H1 (cell line): ENCODE measurements around the gene NR1D2. TPM values are rescaled to one million over a fixed set of nuclear protein-coding genes. Genes with fewer than 3 reads are reported as not detected.

Experiments
- CTCF ChIA-PET: fragments of 300-600 bp; sonication (Branson Sonifier 250); formaldehyde crosslinking; loops from one replicate; lab custom pipeline; 2021; ENCODE audit not compliant: partially characterized antibody; lab: Charles Lee
- POLR2A ChIA-PET: fragments of 300-600 bp; sonication (Branson Sonifier 250); formaldehyde crosslinking; loops from one replicate; lab custom pipeline; 2021; ENCODE audit warnings: inconsistent platforms; ENCODE audit not compliant: partially characterized antibody; lab: Charles Lee
- DNase-seq, 2 experiments: peaks; one replicate each; pipeline versions ENCODE4 v3.0.0 to v3.0.0-alpha.2; 2010 to 2022; ENCODE audit warnings: low spot score in 2 of 2, low read depth in 1 of 2, mixed read lengths in 1 of 2
- FAIRE-seq: peaks from 2 replicates; lab custom pipeline; 2011; peaks lifted over from hg19 to GRCh38; lab: Jason Lieb, UNC
- H2AFZ ChIP-seq: 2 replicates; pipeline ENCODE4 v1.8.1; 2012; ENCODE audit warnings: low read length, inconsistent platforms
- H2AK5ac ChIP-seq: 2 replicates; pipeline ENCODE4 v1.6.1; 2013; ENCODE audit warnings: low read depth, low read length
- H2BK120ac ChIP-seq: replicated peaks from 2 replicates; pipeline ENCODE3; 2013; ENCODE audit warnings: low read depth, low read length, inconsistent platforms
- H2BK12ac ChIP-seq: 2 replicates; pipeline ENCODE4 v1.6.1; 2013; ENCODE audit warnings: low read depth, low read length
- H2BK15ac ChIP-seq: 2 replicates; pipeline ENCODE4 v1.6.1; 2013; ENCODE audit warnings: low read length
- H2BK20ac ChIP-seq: 2 replicates; pipeline ENCODE4 v1.6.1; 2013; ENCODE audit warnings: low read length
- H2BK5ac ChIP-seq: 2 replicates; pipeline ENCODE4 v1.6.1; 2013; ENCODE audit warnings: low read depth, low read length
- H3K14ac ChIP-seq: 2 replicates; pipeline ENCODE4 v1.6.1; 2013; ENCODE audit warnings: inconsistent platforms; ENCODE audit not compliant: insufficient read length
- H3K18ac ChIP-seq: 2 replicates; pipeline ENCODE4 v1.6.1; 2013; ENCODE audit warnings: low read length; ENCODE audit errors: extremely low read depth
- H3K23ac ChIP-seq: 2 replicates; pipeline ENCODE4 v1.6.1; 2013; ENCODE audit warnings: inconsistent platforms; ENCODE audit not compliant: insufficient read length
- H3K23me2 ChIP-seq: 2 replicates; pipeline ENCODE4 v1.6.1; 2013; ENCODE audit warnings: low read depth, low read length
- H3K27ac ChIP-seq: 2 replicates; pipeline ENCODE4 v1.6.1; 2011; ENCODE audit warnings: low read depth, low read length, inconsistent platforms
- H3K27me3 ChIP-seq, 4 experiments: replicated peaks in 1 of 4; 1 replicate in 1 of 4; 2 replicates in 3 of 4; pipeline versions ENCODE4 v1.6.1 to v1.8.1; 2011 to 2013; ENCODE audit warnings: low read length in 3 of 4, mild to moderate bottlenecking in 3 of 4, inconsistent platforms in 2 of 4, mixed read lengths in 2 of 4, moderate library complexity in 1 of 4; ENCODE audit not compliant: control insufficient read depth in 3 of 4, insufficient read depth in 3 of 4; ENCODE audit errors: extremely low read depth in 1 of 4
- H3K36me3 ChIP-seq, 4 experiments: 2 replicates each; pipeline versions ENCODE4 v1.6.1 to v1.8.1; 2011 to 2013; ENCODE audit warnings: mild to moderate bottlenecking in 4 of 4, low read length in 3 of 4, moderate library complexity in 2 of 4, control low read depth in 1 of 4, inconsistent platforms in 1 of 4; ENCODE audit not compliant: insufficient read depth in 4 of 4, control insufficient read depth in 2 of 4
- H3K4ac ChIP-seq: replicated peaks from 2 replicates; pipeline ENCODE3; 2013; ENCODE audit warnings: low read length, low read depth, mixed read lengths, inconsistent platforms; ENCODE audit not compliant: insufficient read length
- H3K4me1 ChIP-seq, 4 experiments: replicated peaks in 1 of 4; 1 replicate in 1 of 4; 2 replicates in 3 of 4; pipeline versions ENCODE4 v1.6.1 to v1.8.1; 2011 to 2013; ENCODE audit warnings: low read length in 3 of 4, inconsistent platforms in 2 of 4, mixed read lengths in 1 of 4; ENCODE audit not compliant: insufficient read depth in 4 of 4, control insufficient read depth in 3 of 4
- H3K4me2 ChIP-seq, 2 experiments: 2 replicates each; pipeline versions ENCODE4 v1.6.1 to v1.8.1; 2011 to 2013; ENCODE audit warnings: low read depth in 2 of 2, low read length in 2 of 2, control low read depth in 1 of 2, inconsistent platforms in 1 of 2, mild to moderate bottlenecking in 1 of 2; ENCODE audit not compliant: insufficient read depth in 1 of 2
- H3K4me3 ChIP-seq, 4 experiments: fragments of 200-600, 300-600 bp in 1 of 4; sonication (generic), shearing (Covaris generic), sonication (Bioruptor Twin) in 1 of 4; 2 replicates each; pipeline versions ENCODE4 v1.5.1 to v1.8.1; 2011 to 2016; ENCODE audit warnings: low read length in 4 of 4, low read depth in 3 of 4, control low read depth in 2 of 4, inconsistent platforms in 2 of 4, mild to moderate bottlenecking in 2 of 4, mixed read lengths in 1 of 4, moderate library complexity in 1 of 4; ENCODE audit not compliant: insufficient read depth in 2 of 4; ENCODE audit errors: extremely low read depth in 1 of 4
- H3K56ac ChIP-seq: replicated peaks from 2 replicates; pipeline ENCODE3; 2013; ENCODE audit warnings: low read depth, mild to moderate bottlenecking, mixed read lengths, low read length, inconsistent platforms; ENCODE audit not compliant: insufficient read length
- H3K79me1 ChIP-seq: 2 replicates; pipeline ENCODE4 v1.6.1; 2013; ENCODE audit warnings: low read depth, low read length, control low read depth
- H3K79me2 ChIP-seq, 2 experiments: 2 replicates each; pipeline versions ENCODE4 v1.6.1 to v1.8.1; 2012 to 2013; ENCODE audit warnings: low read length in 2 of 2, mild to moderate bottlenecking in 2 of 2, inconsistent platforms in 1 of 2; ENCODE audit not compliant: insufficient read depth in 2 of 2, control insufficient read depth in 1 of 2
- H3K9ac ChIP-seq, 4 experiments: replicated peaks in 1 of 4; 1 replicate in 1 of 4; 2 replicates in 3 of 4; pipeline versions ENCODE4 v1.6.1 to v1.8.1; 2011 to 2013; ENCODE audit warnings: low read depth in 3 of 4, low read length in 3 of 4, control low read depth in 2 of 4, mild to moderate bottlenecking in 2 of 4, moderate library complexity in 2 of 4, inconsistent platforms in 1 of 4; ENCODE audit errors: extremely low read depth in 1 of 4
- H3K9me3 ChIP-seq, 2 experiments: 2 replicates each; pipeline versions ENCODE4 v1.6.1 to v1.8.1; 2012 to 2013; ENCODE audit warnings: mild to moderate bottlenecking in 2 of 2, moderate library complexity in 2 of 2, control low read depth in 1 of 2, inconsistent platforms in 1 of 2, low read depth in 1 of 2, low read length in 1 of 2, mixed read lengths in 1 of 2; ENCODE audit not compliant: insufficient read depth in 2 of 2
- H4K20me1 ChIP-seq, 2 experiments: replicated peaks in 1 of 2; 2 replicates each; pipeline versions ENCODE3 to v1.8.1; 2011 to 2013; ENCODE audit warnings: inconsistent platforms in 2 of 2, low read length in 2 of 2, mild to moderate bottlenecking in 1 of 2; ENCODE audit not compliant: insufficient read depth in 2 of 2, control insufficient read depth in 1 of 2
- H4K5ac ChIP-seq: 2 replicates; pipeline ENCODE4 v1.6.1; 2013; ENCODE audit warnings: low read length, low read depth, mixed read lengths, inconsistent platforms; ENCODE audit not compliant: insufficient read length
- H4K8ac ChIP-seq: 2 replicates; pipeline ENCODE4 v1.8.0; 2013; ENCODE audit warnings: mild to moderate bottlenecking, moderate library complexity, low read length, inconsistent platforms; ENCODE audit not compliant: insufficient read depth; ENCODE audit errors: extremely low read depth
- H4K91ac ChIP-seq: replicated peaks from 2 replicates; pipeline ENCODE3; 2013; ENCODE audit warnings: low read length, mixed read lengths, inconsistent platforms; ENCODE audit not compliant: insufficient read length
- E2F6 ChIP-seq: IDR thresholded peaks from 2 replicates; pipeline ENCODE4 v1.6.1; 2012; ENCODE audit warnings: inconsistent platforms
- EP300 ChIP-seq, 2 experiments: IDR thresholded peaks; 1 replicate in 1 of 2; 2 replicates in 1 of 2; pipeline ENCODE4 v1.6.1; 2011 to 2012; ENCODE audit warnings: low read depth in 2 of 2, low read length in 2 of 2, mild to moderate bottlenecking in 2 of 2, borderline replicate concordance in 1 of 2, inconsistent platforms in 1 of 2, moderate library complexity in 1 of 2
- KDM1A ChIP-seq: fragments of 200-600, 300-600 bp; sonication (generic); IDR thresholded peaks from 2 replicates; pipeline ENCODE4 v1.7.1; 2016; ENCODE audit warnings: mild to moderate bottlenecking, low read length, borderline replicate concordance
- POLR2A ChIP-seq, 2 experiments: IDR thresholded peaks; 1 replicate in 1 of 2; 2 replicates in 1 of 2; pipeline ENCODE4 v1.6.1; 2011; ENCODE audit warnings: low read depth in 2 of 2, low read length in 2 of 2, mild to moderate bottlenecking in 2 of 2; ENCODE audit errors: control extremely low read depth in 1 of 2
- TEAD4 ChIP-seq: IDR thresholded peaks from 2 replicates; pipeline ENCODE4 v1.6.1; 2012; ENCODE audit warnings: low read depth, low read length, inconsistent platforms, mixed read lengths
- WGBS, 2 experiments: shearing (Covaris generic) in 1 of 2; methylation state at CpG; one replicate each; pipeline versions ENCODE4 v1.1.6 to v1.1.7; 2013 to 2015; ENCODE audit warnings: low lambda C conversion rate in 2 of 2, mixed read lengths in 2 of 2, inconsistent platforms in 1 of 2, low coverage in 1 of 2, missing lambda C conversion rate in 1 of 2; ENCODE audit not compliant: insufficient replicate concordance in 2 of 2, insufficient coverage in 1 of 2, insufficient read length in 1 of 2; ENCODE audit errors: extremely low coverage in 1 of 2, missing lambda C conversion rate in 1 of 2; 5-methylcytosine and 5-hydroxymethylcytosine counted together
- polyA plus RNA-seq, 7 experiments: library from polyadenylated mRNA; depleted of rRNA in 3 of 7; stranded (reverse) in 5 of 7; unstranded in 2 of 7; fragments of >200 nt in 5 of 7; fragments of 200-250 nt in 2 of 7; gene quantifications; 1 replicate in 5 of 7; 2 replicates in 1 of 7; 4 replicates in 1 of 7; pipeline versions ENCODE4 v1.2.1 to v1.2.3, GENCODE V29; 2011 to 2013; ENCODE audit warnings: missing spikeins in 2 of 7, mixed read lengths in 2 of 7
- total RNA-seq: library from RNA; stranded (reverse); fragmentation: NEBNext Ultra II Directional; extraction: Animal tissue kit (Norgen Biotek cat#: 25700); gene quantifications from 2 replicates; pipeline ENCODE4 v1.2.1, GENCODE V29; 2021

NR1D2 gene
- total and polyA plus RNA-seq, 2 of the 8 experiments (the other 6 are each of a cell fraction or from before 2014, with no cell fraction given), result 5.9 to 21.7 TPM

GRCh38 chr3:23987356-23987755, 42.3 kb downstream of the NR1D2 start:
- Histone ChIP-seq H3K36me3 (no peaks in the 10 kb centered on the region), H2AK5ac (no peak overlapping the region), H3K79me1 (no peaks in the 10 kb centered on the region), H2AFZ (no peak overlapping the region), H3K79me2 (no peaks in the 10 kb centered on the region), H3K4me3 (no peak overlapping the region), H3K4me1 (peaks cover 0 to 3% (median 0%) of the 10 kb centered on the region in 4 experiments; a peak in 2 of 7 replicates), H3K18ac (no peak overlapping the region), H3K27ac (no peak overlapping the region), H3K27me3 (no peaks in the 10 kb centered on the region), H4K8ac (no peak overlapping the region), H4K5ac (no peak overlapping the region), H4K91ac (no peak overlapping the region), H3K4ac (no peak overlapping the region), H2BK20ac (no peak overlapping the region), H2BK15ac (no peak overlapping the region), H3K23ac (no peak overlapping the region), H3K9ac (no peak overlapping the region), H2BK120ac (no peak overlapping the region), H4K20me1 (no peaks in the 10 kb centered on the region), H3K9me3 (no peaks in the 10 kb centered on the region), H3K23me2 (no peaks in the 10 kb centered on the region), H3K14ac (no peak overlapping the region), H3K4me2 (no peak overlapping the region), H2BK5ac (no peak overlapping the region), H2BK12ac (no peak overlapping the region), H3K56ac (no peak overlapping the region)
- no peak for DNase-seq
- no peak for FAIRE-seq
- CTCF ChIA-PET, result interaction anchor here (0.6 kb wide), 2 partner anchors 12 to 408 kb away, joined by 3 read pairs; no protein-coding TSS in a partner anchor
- 92% methylated on average over 5 of the region's 8 CpGs; no CpG with 5 or more reads in 1 of the 2 experiments for WGBS, 2 experiments
- POLR2A ChIA-PET, result no interaction called here
- no peak for TF ChIP-seq EP300 (IDR thresholded peaks at IDR 0.05; ENCODE audit: borderline replicate concordance in 1 of 2, low read depth in 2 of 2, low read length in 2 of 2)
- TF ChIP-seq KDM1A, result no peak
- TF ChIP-seq POLR2A (IDR thresholded peaks at IDR 0.05; ENCODE audit: control extremely low read depth in 1 of 2, low read depth in 2 of 2, low read length in 2 of 2), result no peak
- TF ChIP-seq TEAD4, result no peak
- TF ChIP-seq E2F6, result no peak
